ENCODE measurements around the gene VGLL4. TPM values are rescaled to one million over a fixed set of nuclear protein-coding genes. Genes with fewer than 3 reads are reported as not detected.

The VGLL4 gene
- polyA plus RNA-seq, 1 donor (not counting 4 experiments of a cell fraction or from before 2014, with no cell fraction given): 32.6 TPM

GRCh38 chr3:11625376-11626083 lies 18.2 kb downstream of the VGLL4 start:
- no peak for TF ChIP-seq EZH2 (IDR thresholded peaks at IDR 0.05; ENCODE audit: low read length)
- TF ChIP-seq, protein P1, sequence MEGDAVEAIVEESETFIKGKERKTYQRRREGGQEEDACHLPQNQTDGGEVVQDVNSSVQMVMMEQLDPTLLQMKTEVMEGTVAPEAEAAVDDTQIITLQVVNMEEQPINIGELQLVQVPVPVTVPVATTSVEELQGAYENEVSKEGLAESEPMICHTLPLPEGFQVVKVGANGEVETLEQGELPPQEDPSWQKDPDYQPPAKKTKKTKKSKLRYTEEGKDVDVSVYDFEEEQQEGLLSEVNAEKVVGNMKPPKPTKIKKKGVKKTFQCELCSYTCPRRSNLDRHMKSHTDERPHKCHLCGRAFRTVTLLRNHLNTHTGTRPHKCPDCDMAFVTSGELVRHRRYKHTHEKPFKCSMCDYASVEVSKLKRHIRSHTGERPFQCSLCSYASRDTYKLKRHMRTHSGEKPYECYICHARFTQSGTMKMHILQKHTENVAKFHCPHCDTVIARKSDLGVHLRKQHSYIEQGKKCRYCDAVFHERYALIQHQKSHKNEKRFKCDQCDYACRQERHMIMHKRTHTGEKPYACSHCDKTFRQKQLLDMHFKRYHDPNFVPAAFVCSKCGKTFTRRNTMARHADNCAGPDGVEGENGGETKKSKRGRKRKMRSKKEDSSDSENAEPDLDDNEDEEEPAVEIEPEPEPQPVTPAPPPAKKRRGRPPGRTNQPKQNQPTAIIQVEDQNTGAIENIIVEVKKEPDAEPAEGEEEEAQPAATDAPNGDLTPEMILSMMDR (optimal IDR thresholded peaks at IDR 0.05 in 1 of 3, IDR thresholded peaks at IDR 0.05 in 1 of 3, conservative IDR thresholded peaks at IDR 0.05 in 1 of 3; ENCODE audit: extremely low read depth in 1 of 3, insufficient read depth in 2 of 3, low read length in 3 of 3): no peak
- Histone ChIP-seq H2AFZ (ENCODE audit: control insufficient read depth, low read length) (no peak overlapping the region), H3K36me3 (ENCODE audit: control insufficient read depth in 2 of 2, extremely low read depth in 1 of 2, insufficient read depth in 2 of 2, low read length in 2 of 2) (no peaks in the 10 kb centered on the region), H3K9ac (ENCODE audit: control insufficient read depth, extremely low read depth, insufficient read depth, low read length) (no peak overlapping the region), H3K4me3 (ENCODE audit: control insufficient read depth in 2 of 3, extremely low read depth in 1 of 3, insufficient read depth in 2 of 3, low read depth in 1 of 3, low read length in 3 of 3) (no peak overlapping the region), H3K27me3 (ENCODE audit: control insufficient read depth, extremely low read depth, insufficient read depth, low read length) (no peaks in the 10 kb centered on the region), H3K79me2 (ENCODE audit: control insufficient read depth, insufficient read depth, low read length) (peaks cover 84% of the 10 kb centered on the region), H3K27ac (ENCODE audit: control insufficient read depth, insufficient read depth, low read length) (no peak overlapping the region), H3K9me1 (ENCODE audit: control insufficient read depth, extremely low read depth, insufficient read depth, low read length) (peaks cover 2% of the 10 kb centered on the region), H3K9me3 (ENCODE audit: control insufficient read depth, low read depth, low read length) (no peaks in the 10 kb centered on the region), H3K4me2 (ENCODE audit: control insufficient read depth, extremely low read depth, insufficient read depth, low read depth, low read length) (no peak overlapping the region), H3K4me1 (ENCODE audit: control insufficient read depth, extremely low read depth, insufficient read depth, low read length) (peaks cover 4% of the 10 kb centered on the region), H4K20me1 (ENCODE audit: control insufficient read depth, extremely low read depth, insufficient read depth, low read length) (peaks cover 2% of the 10 kb centered on the region)
- DNase-seq (ENCODE audit: low read depth, low spot score) (no peak), FAIRE-seq (no peak)
- dilution Hi-C loops (cut with MboI; ENCODE audit: extremely low pct_ligation_motif_present, low sequenced_read_pairs): no loop called here

GRCh38 chr3:11624704-11625375 lies 18.9 kb downstream of the VGLL4 start:
- Histone ChIP-seq H3K36me3 (ENCODE audit: control insufficient read depth in 2 of 2, extremely low read depth in 1 of 2, insufficient read depth in 2 of 2, low read length in 2 of 2) (peaks cover 0 to 3% of the 10 kb centered on the region in 2 experiments), H3K9me3 (ENCODE audit: control insufficient read depth, low read depth, low read length) (no peaks in the 10 kb centered on the region), H3K27ac (ENCODE audit: control insufficient read depth, insufficient read depth, low read length) (no peak overlapping the region), H4K20me1 (ENCODE audit: control insufficient read depth, extremely low read depth, insufficient read depth, low read length) (peaks cover 2% of the 10 kb centered on the region), H3K79me2 (ENCODE audit: control insufficient read depth, insufficient read depth, low read length) (peaks cover 86% of the 10 kb centered on the region), H3K4me1 (ENCODE audit: control insufficient read depth, extremely low read depth, insufficient read depth, low read length) (peaks cover 4% of the 10 kb centered on the region), H3K4me2 (ENCODE audit: control insufficient read depth, extremely low read depth, insufficient read depth, low read depth, low read length) (no peak overlapping the region), H3K27me3 (ENCODE audit: control insufficient read depth, extremely low read depth, insufficient read depth, low read length) (no peaks in the 10 kb centered on the region), H2AFZ (ENCODE audit: control insufficient read depth, low read length) (no peak overlapping the region), H3K9me1 (ENCODE audit: control insufficient read depth, extremely low read depth, insufficient read depth, low read length) (peaks cover 2% of the 10 kb centered on the region), H3K4me3 (ENCODE audit: control insufficient read depth in 2 of 3, extremely low read depth in 1 of 3, insufficient read depth in 2 of 3, low read depth in 1 of 3, low read length in 3 of 3) (no peak overlapping the region), H3K9ac (ENCODE audit: control insufficient read depth, extremely low read depth, insufficient read depth, low read length) (no peak overlapping the region)
- FAIRE-seq: no peak
- DNase-seq (ENCODE audit: low read depth, low spot score): no peak
- TF ChIP-seq EZH2 (IDR thresholded peaks at IDR 0.05; ENCODE audit: low read length): no peak
- TF ChIP-seq, protein P1 (optimal IDR thresholded peaks at IDR 0.05 in 1 of 3, IDR thresholded peaks at IDR 0.05 in 1 of 3, conservative IDR thresholded peaks at IDR 0.05 in 1 of 3; ENCODE audit: extremely low read depth in 1 of 3, insufficient read depth in 2 of 3, low read length in 3 of 3): no peak
- dilution Hi-C loops (cut with MboI; ENCODE audit: extremely low pct_ligation_motif_present, low sequenced_read_pairs): no loop called here

Measured in keratinocyte (primary cell).